ENCODE measurements around the gene OR2S2.
"Not testable (repeated sequence)": the region's sequence is repeated elsewhere in the genome, so short reads cannot be mapped to it uniquely, and the experiment has no call there.

The OR2S2 gene, protein sequence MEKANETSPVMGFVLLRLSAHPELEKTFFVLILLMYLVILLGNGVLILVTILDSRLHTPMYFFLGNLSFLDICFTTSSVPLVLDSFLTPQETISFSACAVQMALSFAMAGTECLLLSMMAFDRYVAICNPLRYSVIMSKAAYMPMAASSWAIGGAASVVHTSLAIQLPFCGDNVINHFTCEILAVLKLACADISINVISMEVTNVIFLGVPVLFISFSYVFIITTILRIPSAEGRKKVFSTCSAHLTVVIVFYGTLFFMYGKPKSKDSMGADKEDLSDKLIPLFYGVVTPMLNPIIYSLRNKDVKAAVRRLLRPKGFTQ

DNA sequence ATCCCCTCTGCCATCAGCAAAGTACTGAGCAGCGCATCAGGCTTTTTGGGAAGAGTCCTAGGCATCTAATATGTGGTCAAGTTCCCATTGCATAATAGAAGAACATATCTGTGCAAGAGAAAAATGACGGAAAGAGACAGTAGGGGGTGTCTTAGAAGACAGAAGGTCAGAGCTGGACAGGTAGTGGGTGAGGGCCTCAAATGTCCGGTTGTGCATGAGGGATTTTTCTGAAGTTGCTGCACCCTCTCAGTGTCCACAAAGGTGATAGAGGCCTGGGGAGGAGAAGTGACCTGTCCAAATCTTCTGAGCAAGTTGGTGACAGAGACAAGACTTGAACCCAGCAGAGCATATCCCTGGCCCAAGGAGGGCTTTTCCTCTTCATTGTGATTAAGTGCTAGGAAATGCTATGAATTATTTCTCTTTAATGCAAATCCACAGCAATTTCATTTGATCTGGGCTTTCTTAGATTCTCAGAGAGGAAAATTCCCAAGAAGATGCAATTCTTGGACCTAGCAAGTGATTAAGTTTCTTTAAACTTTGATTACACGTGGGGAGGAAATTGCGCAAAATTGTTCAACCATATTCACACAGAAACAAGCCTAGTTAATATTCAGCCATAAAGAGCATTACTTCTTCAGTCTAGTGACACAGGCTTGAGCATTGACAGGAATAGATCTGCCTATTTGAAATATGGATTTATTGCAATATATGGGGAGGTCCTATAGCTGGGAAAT is at the start of gene OR2S2:
Gene OR2S2, minus strand, starts transcription at position 51 of the 734 bp plus-strand sequence. CDS start 56 bp downstream, outside the sequence.
- TF ChIP-seq GATA1 (IDR thresholded peaks at IDR 0.05; ENCODE audit: low read depth, low read length) (no peak), POLR2A (IDR thresholded peaks at IDR 0.05; ENCODE audit: low read length) (no peak)
- no peak for DNase-seq

DNA sequence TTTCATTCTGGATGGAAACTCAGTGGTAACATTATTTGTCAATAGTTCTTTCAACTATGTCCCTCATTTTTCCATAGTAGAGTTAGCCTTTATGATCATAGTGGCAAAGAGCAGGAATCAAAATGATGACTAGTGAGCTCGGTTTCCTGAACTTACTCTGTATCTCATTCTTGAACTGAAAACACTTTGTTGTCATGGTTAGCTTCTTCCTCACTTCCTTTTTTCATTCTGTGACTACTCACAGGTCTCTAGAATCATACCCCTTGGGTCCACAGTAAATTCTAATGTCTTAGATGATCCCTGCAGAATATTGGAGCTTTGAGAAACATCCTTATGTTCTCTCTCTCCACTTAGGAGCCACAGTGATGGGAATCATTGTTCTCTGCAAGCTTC is 49.4 kb upstream of the OR2S2 start:
- no peak for TF ChIP-seq GATA1 (IDR thresholded peaks at IDR 0.05; ENCODE audit: low read depth, low read length)
- TF ChIP-seq POLR2A (IDR thresholded peaks at IDR 0.05; ENCODE audit: low read length), result no peak
- DNase-seq, result no peak

DNA sequence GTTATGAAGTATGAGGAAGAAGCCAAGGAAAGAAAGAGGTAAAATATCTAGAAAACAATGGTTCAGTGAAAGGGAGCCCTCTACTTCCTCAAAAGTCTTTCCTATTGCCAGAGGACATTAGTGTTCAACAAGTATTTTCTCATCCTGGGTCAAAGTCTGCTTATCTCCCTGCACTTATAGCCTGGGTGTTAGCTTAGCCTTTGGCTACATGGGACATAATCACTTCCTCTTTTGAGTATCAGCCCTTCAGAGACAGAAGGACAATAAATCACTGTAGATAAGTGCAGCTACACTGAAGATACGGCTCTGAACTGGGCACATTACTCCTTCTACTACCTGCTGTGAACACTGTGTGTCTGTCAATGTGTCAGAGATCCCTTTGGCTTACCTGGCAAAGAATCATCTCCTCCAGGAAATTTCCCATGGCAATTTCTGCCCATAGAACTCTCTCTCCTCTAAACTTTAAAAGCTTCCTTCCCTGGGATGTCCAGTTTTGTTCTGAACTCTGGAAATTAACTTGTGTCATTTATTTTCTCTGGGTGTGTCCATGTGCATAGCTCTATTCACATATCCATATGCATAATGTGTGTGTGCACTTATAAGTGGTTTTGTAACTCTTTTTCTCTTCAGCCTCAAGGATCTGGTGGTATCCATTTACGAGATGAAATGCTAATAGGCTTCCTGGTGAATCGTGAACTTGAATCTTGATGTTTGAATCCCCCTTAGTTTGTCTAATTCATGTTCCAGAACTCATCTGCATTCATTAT is 48.8 kb upstream of the OR2S2 start:
- TF ChIP-seq POLR2A (IDR thresholded peaks at IDR 0.05; ENCODE audit: low read length) (no peak), GATA1 (IDR thresholded peaks at IDR 0.05; ENCODE audit: low read depth, low read length) (no peak)
- DNase-seq, result no peak

DNA sequence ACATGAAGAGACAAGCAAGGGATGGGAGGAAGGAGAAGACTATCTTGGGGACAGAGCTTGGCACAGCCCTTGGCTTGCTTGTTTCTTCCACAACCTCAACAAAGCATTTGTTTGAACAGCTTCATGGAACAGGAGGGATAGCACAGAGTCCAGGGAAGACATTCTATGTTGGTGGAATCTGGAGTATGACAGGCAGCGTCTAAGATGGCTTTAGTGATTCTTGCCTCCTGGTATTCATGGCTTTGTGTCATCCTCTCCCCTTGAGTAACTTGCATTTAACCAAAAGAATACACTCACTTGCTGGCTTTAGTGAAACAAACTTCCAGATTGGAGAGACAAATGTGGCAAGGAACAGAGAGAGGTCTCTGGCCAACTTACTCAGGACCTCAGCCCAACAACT is 47.9 kb upstream of the OR2S2 start:
- no peak for DNase-seq
- TF ChIP-seq POLR2A (IDR thresholded peaks at IDR 0.05; ENCODE audit: low read length), result no peak
- no peak for TF ChIP-seq GATA1 (IDR thresholded peaks at IDR 0.05; ENCODE audit: low read depth, low read length)

DNA sequence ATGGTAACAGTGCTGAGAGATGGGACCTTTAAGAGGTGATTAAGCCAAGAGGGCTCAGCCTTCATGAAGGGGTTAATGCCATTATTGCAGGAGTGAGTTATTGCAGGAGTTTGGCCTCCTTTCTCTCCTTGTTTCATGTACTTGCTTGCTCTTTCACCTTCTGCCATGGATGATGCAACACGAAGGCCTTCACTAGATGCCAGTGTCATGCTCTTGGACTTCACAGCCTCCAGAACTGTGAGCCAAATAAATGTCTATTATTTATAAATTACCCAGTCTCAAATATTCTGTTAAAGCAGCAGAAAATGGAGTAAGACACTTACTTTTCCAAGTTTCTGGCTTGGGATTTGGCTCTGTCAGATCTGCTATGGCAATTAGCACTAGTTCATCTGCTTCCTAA is 40.4 kb upstream of the OR2S2 start:
- TF ChIP-seq POLR2A (IDR thresholded peaks at IDR 0.05; ENCODE audit: low read length) (no peak), GATA1 (IDR thresholded peaks at IDR 0.05; ENCODE audit: low read depth, low read length) (no peak)

DNA sequence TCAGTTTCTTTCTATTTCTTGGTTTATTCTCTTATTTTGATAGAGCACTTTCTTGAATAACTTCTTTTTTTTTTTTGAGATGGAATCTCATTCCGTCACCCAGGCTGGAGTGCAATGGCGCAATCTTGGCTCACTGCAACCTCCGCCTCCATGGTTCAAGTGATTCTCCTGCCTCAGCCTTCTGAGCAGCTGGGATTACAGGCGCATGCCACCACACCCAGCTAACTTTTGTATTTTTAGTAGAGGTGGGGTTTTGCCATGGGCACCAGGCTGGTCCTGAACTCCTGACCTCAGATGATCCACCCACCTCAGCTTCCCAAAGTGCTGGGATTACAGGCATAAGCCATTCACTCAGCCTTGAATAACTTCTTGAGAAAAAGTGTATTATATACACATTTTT is 39.1 kb upstream of the OR2S2 start:
- not testable (repeated sequence) for DNase-seq

More for the DNA sequence above, 40.4 kb upstream of the OR2S2 start:
- DNase-seq, result no peak

DNA sequence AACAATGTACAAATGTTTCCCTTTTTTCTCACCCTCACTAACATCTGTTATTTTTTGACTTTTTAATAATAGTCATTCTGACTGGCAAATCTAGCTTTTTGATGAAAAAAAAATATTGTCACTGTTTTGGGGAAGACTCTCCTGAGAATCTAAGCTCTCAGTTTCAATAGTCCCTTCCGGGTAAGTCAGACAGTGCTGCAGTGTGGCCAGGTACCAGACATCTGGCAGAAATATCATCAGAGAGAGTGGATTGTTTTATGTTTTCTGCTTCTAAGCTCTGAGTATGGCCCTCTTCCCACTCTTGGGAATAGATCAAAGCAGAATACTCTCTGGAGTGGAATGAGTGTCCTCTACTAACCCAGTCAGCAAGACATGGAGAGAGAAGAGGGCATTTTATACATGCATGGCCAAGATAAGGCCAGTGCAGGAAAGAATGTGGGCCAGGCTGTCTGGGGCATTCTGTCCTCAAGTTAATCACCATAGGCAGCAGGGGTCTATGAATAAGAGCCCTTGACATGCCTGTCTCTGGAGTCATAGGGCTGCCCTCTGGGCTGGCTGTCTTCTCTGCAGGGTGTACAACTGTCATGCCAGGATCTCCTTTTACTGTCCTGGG is 38.5 kb upstream of the OR2S2 start:
- TF ChIP-seq POLR2A (IDR thresholded peaks at IDR 0.05; ENCODE audit: low read length) (no peak), GATA1 (IDR thresholded peaks at IDR 0.05; ENCODE audit: low read depth, low read length) (no peak)
- DNase-seq, result no peak

DNA sequence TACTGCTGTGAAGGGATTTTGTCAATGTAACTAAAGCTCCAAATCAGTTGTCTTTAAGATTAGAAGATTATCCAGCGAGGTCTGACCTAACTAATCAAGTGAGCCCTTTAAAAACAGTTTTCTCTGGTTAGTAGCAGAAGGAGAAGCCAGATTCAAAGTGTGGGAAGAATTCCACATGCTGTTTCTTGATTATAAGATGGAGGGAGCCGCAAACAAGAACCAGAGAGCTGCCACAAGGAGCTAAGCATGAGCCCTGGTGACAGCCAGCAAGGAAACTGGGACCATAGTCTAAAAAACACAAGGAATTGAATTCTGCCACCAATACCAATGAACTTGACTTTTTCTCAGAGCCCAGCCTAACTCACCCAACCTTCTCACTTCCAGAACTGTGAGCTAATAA is 37.0 kb upstream of the OR2S2 start:
- DNase-seq, result no peak
- TF ChIP-seq POLR2A (IDR thresholded peaks at IDR 0.05; ENCODE audit: low read length), result no peak
- no peak for TF ChIP-seq GATA1 (IDR thresholded peaks at IDR 0.05; ENCODE audit: low read depth, low read length)

DNA sequence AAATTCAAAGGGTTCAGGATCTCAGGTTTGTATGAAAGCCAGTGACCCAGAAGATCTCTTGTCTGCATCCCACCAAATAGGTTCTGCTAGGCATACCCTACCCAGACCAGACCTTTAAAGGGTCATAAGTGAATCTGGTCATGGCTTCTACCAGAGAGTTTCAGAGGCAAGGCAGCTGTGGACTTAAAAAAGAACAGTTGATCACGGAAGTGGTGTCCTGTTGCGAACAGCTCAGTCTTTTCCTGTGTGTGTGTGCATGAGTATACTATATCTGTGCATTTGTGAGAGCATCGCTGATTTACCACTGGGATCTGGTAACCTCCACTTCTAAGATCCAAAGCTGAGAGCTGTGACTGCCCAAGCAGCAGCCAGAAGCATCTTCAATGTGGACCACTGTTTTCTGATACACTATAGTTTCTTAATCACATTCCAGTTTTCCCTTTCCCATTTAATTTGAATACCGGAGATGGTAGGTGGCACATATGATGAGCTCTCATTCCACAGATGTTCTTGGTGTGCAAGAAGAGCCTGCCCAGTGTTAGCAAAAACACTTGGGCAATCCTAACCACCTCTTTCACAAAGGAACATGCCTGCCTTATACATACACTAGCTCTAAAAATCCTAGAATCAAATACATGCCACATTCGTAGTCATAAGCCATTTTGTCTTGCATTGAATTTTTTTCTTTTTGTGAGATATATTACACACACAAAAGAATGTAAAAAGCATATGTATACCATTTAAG is 36.2 kb upstream of the OR2S2 start:
- TF ChIP-seq POLR2A (IDR thresholded peaks at IDR 0.05; ENCODE audit: low read length) (no peak), GATA1 (IDR thresholded peaks at IDR 0.05; ENCODE audit: low read depth, low read length) (no peak)
- DNase-seq, result no peak

DNA sequence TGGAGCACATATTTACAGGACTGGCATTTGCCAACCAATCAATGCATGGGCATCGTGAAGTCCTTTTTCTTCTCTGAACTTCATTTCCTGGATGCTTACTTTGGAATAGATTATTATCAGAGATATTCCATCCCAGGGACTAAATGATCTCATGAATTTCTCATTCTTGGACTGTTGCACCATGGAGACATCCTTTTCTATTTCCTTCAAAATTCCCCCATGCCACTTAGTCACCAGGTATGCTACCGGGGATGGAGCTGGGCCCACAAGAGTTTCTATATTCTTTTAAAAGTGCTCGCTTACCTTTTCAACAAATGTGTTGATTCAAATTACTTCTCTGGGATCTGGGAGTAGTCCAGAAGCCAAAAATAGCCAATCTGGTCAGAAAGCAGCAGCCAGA is 35.2 kb upstream of the OR2S2 start:
- DNase-seq, result not testable (repeated sequence)

DNA sequence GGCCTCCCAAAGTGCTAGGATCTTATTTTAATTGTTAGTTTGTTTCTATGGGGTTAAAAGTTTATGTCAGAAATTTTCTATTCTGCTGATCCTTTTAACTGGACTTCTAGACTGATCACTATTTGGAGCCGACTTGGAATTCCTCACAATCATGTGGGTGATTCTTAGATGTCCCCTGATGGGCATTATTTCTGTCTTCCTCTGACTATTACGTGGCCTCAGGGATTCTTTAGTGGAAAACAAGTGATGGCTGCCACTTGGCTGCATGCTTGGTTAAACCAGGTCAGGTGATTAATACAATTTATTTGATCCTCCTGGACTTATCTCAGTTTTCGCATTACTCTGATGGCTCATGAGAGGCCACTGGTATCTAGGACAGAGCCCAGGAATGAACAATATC is 32.2 kb upstream of the OR2S2 start:
- TF ChIP-seq POLR2A (IDR thresholded peaks at IDR 0.05; ENCODE audit: low read length) (no peak), GATA1 (IDR thresholded peaks at IDR 0.05; ENCODE audit: low read depth, low read length) (no peak)
- no peak for DNase-seq

DNA sequence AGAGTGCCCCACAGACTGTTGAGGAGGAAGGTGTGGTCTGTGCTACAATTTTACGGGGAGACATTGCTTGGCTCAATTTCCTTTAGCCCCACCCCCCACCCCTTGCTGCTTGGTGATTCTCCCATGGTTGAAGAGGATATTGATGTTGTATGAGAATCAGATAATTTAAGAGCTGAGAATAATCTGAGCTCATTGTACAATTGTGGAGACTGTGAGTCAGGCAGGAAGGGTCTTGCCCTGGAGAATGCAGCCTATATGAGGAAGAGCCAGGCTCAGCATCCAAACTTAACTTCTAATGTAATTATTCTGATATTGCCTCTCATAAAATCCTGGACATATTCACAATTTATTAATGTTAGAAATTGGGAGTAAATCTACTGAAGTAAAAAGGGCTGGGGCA is 26.1 kb upstream of the OR2S2 start:
- no peak for DNase-seq

DNA sequence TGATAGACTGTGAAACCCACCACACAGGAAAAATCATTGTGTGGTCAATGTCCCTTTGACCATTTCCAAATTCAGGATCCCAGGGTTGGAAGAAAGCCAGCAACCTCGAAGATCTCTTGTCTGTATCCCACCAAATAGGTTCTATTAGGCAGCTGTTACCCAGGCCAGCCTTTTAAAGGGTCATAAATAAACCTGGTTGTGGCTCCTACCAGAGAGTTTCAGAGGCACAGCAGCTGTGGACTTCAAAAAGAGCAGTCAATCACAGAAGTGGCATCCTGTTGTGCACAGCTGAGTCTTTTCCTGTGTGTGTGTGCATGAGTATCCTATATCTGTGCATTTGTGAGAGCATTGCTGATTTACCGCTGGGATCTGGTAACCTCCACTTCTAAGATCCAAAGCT is 23.7 kb upstream of the OR2S2 start:
- DNase-seq, result no peak
- TF ChIP-seq POLR2A (IDR thresholded peaks at IDR 0.05; ENCODE audit: low read length), result no peak
- no peak for TF ChIP-seq GATA1 (IDR thresholded peaks at IDR 0.05; ENCODE audit: low read depth, low read length)

More for the DNA sequence above, 26.1 kb upstream of the OR2S2 start:
- no peak for TF ChIP-seq GATA1 (IDR thresholded peaks at IDR 0.05; ENCODE audit: low read depth, low read length)
- TF ChIP-seq POLR2A (IDR thresholded peaks at IDR 0.05; ENCODE audit: low read length), result no peak
